IgD-negative memory B cell (primary cell): ENCODE measurements around the gene CREB3. TPM values are rescaled to one million over a fixed set of nuclear protein-coding genes. Genes with fewer than 3 reads are reported as not detected.

Experiments
- H3K27ac Mint-ChIP-seq, 3 donors: one replicate each; pipeline ENCODE4 v1.8.0; 2020 to 2022; ENCODE audit warnings: mild to moderate bottlenecking in 3 of 3, mixed read lengths in 3 of 3, moderate library complexity in 1 of 3
- H3K27me3 Mint-ChIP-seq: one replicate; pipeline ENCODE4 v1.8.0; 2021; ENCODE audit warnings: mixed read lengths
- H3K36me3 Mint-ChIP-seq: one replicate; pipeline ENCODE4 v1.8.0; 2020; ENCODE audit warnings: mild to moderate bottlenecking, mixed read lengths
- H3K4me1 Mint-ChIP-seq, 3 donors: one replicate each; pipeline ENCODE4 v1.8.0; 2020 to 2022; ENCODE audit warnings: mixed read lengths in 3 of 3, mild to moderate bottlenecking in 1 of 3
- H3K4me3 Mint-ChIP-seq, 4 donors: one replicate each; pipeline ENCODE4 v1.8.0; 2020 to 2022; ENCODE audit warnings: mild to moderate bottlenecking in 4 of 4, mixed read lengths in 4 of 4, moderate library complexity in 3 of 4
- H3K9me3 Mint-ChIP-seq, 3 donors: one replicate each; pipeline ENCODE4 v1.8.0; 2020 to 2021; ENCODE audit warnings: mixed read lengths in 3 of 3, mild to moderate bottlenecking in 1 of 3
- polyA plus RNA-seq: library from polyadenylated mRNA; unstranded; fragments of 300-500 nt; fragmentation: Illumina TruSeq; gene quantifications from one replicate; pipeline ENCODE4 v1.2.3, GENCODE V29; 2021

The CREB3 gene, protein sequence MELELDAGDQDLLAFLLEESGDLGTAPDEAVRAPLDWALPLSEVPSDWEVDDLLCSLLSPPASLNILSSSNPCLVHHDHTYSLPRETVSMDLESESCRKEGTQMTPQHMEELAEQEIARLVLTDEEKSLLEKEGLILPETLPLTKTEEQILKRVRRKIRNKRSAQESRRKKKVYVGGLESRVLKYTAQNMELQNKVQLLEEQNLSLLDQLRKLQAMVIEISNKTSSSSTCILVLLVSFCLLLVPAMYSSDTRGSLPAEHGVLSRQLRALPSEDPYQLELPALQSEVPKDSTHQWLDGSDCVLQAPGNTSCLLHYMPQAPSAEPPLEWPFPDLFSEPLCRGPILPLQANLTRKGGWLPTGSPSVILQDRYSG
- polyA plus RNA-seq = 29.3 TPM

DNA sequence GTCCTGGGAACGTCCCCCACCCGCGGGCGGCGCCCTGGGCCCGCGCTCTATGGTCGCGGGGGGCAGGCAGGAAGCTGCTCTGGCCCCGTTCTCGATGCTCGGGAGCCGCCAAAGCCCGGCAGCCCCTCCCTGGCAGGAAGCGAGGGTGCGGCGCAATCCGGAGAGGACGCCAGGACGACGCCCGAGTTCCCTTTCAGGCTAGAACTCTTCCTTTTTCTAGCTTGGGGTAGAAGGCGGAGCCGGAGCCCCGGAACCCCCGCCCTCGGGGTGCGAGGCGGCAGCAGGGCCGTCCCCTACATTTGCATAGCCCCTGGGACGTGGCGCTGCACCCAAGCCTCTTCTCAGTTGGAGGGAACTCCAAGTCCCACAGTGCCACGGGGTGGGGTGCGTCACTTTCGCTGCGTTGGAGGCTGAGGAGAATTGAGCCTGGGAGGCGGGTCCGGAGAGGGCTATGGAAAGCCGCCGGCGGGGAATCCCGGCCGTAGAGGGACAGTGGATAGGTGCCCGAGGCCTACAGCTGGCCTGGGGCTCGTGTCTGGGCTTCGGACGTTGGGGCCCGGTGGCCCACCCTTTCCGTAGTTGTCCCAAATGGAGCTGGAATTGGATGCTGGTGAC, at the start of gene CREB3, which contains the start of gene TLN1:
TSS of gene CREB3 (plus strand) at position 482 of the 615 bp plus-strand sequence. CDS start at position 589, 107 bp downstream.
TSS of gene TLN1 (minus strand) at position 11 of the 615 bp plus-strand sequence. CDS start 6,501 bp downstream, outside the sequence.
- Mint-ChIP-seq H3K4me1 (peaks cover 20 to 26% (median 24%) of the 10 kb centered on the region in 3 donors), H3K4me3 (peak within 1 kb of the TSS in 1 of 4 donors; percentile 92), H3K27me3 (no peaks in the 10 kb centered on the region), H3K27ac (peak within 1 kb of the TSS in 1 of 3 donors; percentile 93), H3K36me3 (peaks cover 3% of the 10 kb centered on the region), H3K9me3 (no peaks in the 10 kb centered on the region)

DNA sequence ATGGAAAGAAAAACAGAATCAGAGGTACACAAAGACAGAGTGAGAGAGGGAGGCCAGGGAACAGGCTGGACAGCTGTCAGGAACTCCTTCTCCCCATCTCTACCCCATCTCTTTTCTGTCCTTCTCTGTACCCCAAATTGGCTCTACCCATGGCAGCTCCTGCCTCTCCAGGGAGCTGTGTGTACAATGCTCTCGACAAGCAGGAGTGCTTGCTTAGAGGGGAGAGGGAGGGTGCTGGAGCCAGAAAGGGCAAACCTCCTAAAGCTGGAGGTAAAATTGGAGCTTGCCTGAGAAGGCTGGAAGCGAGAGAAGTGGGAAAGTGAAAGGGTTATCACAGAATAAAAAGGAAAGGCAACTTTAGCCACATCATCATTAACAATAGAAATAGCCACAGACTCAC, 49.1 kb upstream of the CREB3 start:
- Mint-ChIP-seq H3K27ac (peak overlapping the region in 1 of 3 donors; percentile 45), H3K4me3 (no peak overlapping the region), H3K9me3 (no peaks in the 10 kb centered on the region), H3K27me3 (no peaks in the 10 kb centered on the region), H3K36me3 (peaks cover 3% of the 10 kb centered on the region), H3K4me1 (peaks cover 15 to 21% (median 21%) of the 10 kb centered on the region in 3 donors)

DNA sequence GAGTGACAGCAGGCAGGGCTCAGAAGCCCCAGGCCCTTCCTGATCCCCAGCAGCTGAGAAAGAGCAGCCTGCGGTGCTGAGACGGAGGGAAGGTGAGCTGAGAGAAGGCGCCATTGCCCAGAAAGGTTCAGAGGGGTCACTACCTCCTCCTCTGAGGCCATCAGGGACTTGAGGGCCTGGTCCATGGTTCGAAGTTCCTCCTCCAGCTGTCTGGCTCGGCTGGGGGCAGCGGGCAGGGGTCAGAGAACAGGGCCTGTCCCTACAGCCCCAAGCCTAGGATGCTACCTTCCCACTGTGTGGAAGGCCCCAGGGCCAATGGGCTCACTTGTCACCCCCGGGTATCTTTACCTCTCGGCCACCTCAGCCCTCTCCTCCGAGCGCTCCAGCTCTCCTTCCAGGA, 47.5 kb upstream of the CREB3 start:
- Mint-ChIP-seq H3K9me3 (no peaks in the 10 kb centered on the region), H3K4me3 (no peak overlapping the region), H3K36me3 (peaks cover 1% of the 10 kb centered on the region), H3K27me3 (no peaks in the 10 kb centered on the region), H3K27ac (no peak overlapping the region), H3K4me1 (peaks cover 14 to 20% (median 17%) of the 10 kb centered on the region in 3 donors)

DNA sequence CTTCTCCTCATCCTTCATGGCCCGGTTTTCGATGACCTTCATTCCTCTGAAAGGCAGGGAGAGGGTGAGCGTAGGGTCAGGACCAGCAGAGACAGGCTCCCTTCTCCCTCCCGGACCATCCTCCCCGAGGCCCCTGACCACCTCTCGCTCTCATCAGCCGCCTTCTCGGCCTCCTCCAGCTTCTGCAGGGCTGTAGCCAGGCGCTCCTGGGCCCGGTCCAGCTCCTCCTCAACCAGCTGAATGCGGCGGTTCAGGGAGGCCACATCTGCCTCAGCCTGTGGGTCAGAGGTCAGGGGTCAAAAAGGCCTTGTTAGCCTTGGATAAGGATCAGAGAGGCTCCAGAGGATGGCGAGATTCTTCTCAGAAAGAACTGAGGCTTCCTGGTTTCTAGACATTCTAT, 47.0 kb upstream of the CREB3 start:
- peaks cover 1% of the 10 kb centered on the region for H3K36me3 Mint-ChIP-seq
- H3K4me3 Mint-ChIP-seq = peak overlapping the region in 1 of 4 donors; percentile 47
- H3K27ac Mint-ChIP-seq = no peak overlapping the region
- H3K9me3 Mint-ChIP-seq = no peaks in the 10 kb centered on the region
- H3K4me1 Mint-ChIP-seq = peaks cover 8 to 14% (median 11%) of the 10 kb centered on the region in 3 donors
- no peaks in the 10 kb centered on the region for H3K27me3 Mint-ChIP-seq

DNA sequence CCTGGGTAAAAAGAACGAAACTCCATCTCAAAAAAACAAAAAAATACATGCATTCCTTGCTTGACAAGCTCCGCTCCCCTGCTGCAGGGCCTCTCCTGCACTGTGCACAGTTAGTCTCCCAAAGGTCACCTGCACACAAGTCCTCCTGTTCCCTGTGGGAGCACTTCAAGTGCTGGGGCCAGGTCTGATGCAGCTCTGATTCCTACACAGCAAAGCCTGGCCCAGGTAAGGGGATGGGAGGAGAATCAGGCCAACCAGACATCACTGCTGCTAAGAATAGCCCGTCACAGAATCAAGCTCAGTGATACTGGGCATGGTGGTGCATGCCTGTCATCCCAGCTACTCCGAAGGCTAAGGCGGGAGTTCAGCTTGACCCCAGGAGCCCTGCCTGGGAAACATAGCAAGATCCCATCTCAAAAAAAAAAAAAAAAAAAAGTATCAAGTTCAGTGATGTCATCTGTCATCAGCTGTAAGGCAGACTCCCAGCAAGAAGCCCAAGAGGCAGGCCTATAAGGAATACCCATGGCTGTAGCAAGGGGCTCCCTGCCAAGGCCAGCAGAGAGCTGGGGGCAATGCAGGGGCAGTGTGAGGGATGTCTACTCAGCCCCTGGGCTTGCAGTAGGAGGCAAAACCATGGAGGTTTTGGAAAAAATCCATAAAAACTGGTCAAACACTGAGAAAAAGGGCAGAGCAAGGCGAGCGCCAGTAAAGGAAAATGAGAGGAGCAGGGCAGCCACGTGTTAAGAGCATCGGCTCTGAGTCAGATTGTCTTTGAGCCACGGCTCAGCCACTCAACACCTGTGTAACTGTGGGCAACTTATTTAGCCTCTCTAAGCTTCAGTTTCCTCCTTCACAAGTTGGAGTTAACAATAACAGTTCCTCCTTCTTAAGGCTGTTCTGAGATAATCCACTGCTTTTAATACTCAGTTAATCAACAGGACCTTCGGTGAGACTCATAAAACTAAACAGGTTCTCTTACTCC, 46.0 kb upstream of the CREB3 start:
- Mint-ChIP-seq H3K9me3 (no peaks in the 10 kb centered on the region), H3K27ac (peak overlapping the region in 1 of 3 donors; percentile 39), H3K4me3 (peak overlapping the region in 1 of 4 donors; percentile 64), H3K27me3 (no peaks in the 10 kb centered on the region), H3K36me3 (peaks cover 1% of the 10 kb centered on the region), H3K4me1 (peaks cover 0 to 7% (median 4%) of the 10 kb centered on the region in 3 donors)

DNA sequence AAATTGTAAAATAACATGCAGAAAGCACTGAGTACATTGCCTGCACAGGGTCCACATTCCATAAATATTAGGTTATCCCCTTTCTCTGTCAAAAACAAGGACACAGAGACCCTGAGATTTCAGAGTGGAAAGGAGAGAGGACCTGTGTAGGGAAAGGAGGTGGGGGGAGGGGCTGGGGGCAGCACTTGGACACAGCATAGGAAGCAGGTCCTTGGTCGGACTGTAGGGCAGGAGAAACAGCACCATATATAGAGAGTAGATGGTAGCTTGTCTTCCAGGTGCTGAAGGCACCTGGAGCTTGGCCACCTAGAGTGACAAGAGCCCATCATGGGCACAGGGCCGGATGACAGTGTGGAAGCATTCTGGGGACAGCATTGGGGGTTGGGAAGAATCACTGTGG, 45.2 kb upstream of the CREB3 start:
- no peaks in the 10 kb centered on the region for H3K27me3 Mint-ChIP-seq
- no peak overlapping the region for H3K27ac Mint-ChIP-seq
- H3K4me3 Mint-ChIP-seq = peak overlapping the region in 1 of 4 donors; percentile 64
- H3K4me1 Mint-ChIP-seq = peaks cover 0 to 9% (median 5%) of the 10 kb centered on the region in 3 donors
- peaks cover 1% of the 10 kb centered on the region for H3K36me3 Mint-ChIP-seq
- no peaks in the 10 kb centered on the region for H3K9me3 Mint-ChIP-seq

DNA sequence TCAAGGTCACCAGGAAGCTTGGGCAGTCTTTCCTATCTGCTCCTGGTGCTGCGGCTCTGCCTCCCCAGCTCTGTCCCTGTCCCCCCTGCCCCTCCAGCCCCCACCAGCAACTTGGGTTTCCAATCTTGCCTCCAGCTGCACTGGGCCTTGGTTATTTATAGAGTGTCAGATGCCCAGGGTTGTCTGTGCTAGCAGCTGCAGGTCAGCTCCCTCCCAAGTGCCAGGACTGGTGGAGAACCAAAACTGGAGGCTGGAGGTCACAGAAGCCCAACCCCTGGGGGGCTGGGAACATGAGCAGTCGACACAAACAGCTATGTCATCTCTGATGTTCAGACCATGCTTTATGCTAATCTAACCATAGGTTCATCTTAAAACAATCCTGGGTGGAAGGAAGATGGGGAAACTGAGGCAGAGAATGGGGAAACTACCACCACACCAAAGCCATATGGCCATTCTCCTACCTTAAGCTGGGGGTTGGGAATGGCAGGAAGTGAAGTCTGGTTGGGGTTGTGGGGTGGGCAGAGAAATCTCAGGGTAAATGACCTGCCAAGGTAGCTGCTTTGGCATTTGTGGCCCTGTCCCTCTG, 44.4 kb upstream of the CREB3 start:
- H3K4me3 Mint-ChIP-seq = peak overlapping the region in 2 of 4 donors; percentile 5 to 68
- H3K27ac Mint-ChIP-seq = peak overlapping the region in 1 of 3 donors; percentile 31
- H3K4me1 Mint-ChIP-seq = peaks cover 0 to 7% (median 4%) of the 10 kb centered on the region in 3 donors
- H3K9me3 Mint-ChIP-seq = no peaks in the 10 kb centered on the region
- H3K27me3 Mint-ChIP-seq = no peaks in the 10 kb centered on the region
- peaks cover 1% of the 10 kb centered on the region for H3K36me3 Mint-ChIP-seq

DNA sequence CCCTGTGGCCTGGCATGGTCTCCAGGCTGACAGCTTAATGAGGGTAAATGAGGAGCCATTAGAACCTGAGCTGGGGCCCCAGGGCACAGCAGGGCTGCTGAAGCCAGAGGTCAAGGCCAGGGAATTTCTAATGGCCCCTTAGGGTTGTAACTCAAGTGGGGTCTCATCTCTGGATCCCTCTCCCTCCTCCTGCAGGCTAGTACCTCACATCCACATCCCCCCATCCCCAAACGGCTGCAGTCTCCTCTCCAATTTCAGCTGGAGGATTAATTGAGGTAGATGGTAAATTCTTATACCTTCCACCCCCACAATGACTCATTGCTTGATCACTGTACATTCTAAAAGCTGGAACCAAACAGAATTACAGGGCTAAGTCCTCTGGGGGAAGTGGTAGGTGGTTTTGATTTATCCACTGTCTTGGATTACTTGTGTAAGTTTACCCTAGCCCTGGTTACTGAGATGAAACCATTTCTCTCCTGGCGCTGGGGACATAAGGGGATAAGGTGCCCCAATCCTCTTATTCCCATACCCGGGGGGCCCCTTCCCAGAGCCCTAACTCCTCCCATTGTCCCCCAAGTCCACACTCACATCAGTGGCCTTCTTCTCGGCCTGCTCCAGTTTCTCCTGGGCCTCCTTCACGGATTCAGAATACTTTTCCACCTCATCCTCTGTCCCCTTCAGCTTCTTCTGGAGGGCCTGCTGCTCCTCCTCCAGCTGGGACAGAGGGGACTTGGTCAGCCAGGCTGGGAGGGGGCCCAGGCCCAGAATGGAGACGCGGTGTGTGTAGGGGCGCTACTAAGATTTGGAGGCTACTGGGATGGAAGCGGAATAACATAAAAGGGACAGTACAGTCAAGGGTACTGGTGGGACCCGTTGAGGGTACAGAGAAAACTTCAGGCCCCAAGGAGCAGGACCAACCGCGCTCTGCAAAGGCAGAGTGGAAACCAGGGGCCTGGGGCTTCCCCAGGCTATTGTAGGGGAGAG, 43.6 kb upstream of the CREB3 start:
- Mint-ChIP-seq H3K4me1 (peaks cover 0 to 6% (median 4%) of the 10 kb centered on the region in 3 donors), H3K27ac (peak overlapping the region in 1 of 3 donors; percentile 31), H3K27me3 (no peaks in the 10 kb centered on the region), H3K9me3 (no peaks in the 10 kb centered on the region), H3K4me3 (peak overlapping the region; percentile 30 to 81 (median 70)), H3K36me3 (peaks cover 1% of the 10 kb centered on the region)

DNA sequence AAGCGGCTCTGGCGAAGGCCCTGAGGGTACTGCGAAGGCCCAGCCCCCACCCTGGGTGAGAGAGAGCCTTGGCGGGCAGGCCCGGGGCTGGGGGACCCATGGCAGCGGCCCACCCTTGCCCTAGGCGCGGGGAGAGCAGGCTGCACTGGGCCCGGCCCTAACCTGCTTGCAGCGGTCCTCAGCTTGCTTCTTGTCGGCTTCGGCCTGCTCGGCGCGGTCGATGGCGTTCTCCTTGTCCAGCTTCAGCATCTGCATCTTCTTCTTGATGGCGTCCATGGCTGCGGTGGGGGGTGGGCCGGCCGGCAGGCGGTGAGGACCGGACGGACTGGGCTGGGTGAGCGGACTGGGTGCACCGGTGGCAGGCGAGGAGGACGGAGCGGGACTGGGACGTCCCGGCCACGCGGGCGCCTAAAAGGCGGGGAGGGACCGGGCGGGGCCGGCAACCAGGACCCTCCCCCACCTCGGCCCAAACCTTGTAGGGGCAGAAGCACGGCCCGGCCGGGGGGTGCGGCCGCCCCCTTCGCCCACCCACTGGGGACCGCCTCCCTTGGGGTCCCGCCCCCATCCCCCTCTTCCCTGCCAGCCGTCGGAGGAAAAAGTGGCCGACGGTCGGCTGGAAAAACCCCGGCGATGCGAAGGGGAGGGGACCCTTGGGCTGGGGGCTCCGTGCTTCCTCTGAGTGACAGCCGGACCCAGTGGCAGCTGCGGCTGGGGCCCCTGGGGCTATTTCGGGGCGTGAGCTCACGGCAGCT, 42.7 kb upstream of the CREB3 start, which contains the start of gene TPM2:
TSS of gene TPM2 (minus strand) at position 384 of the 752 bp plus-strand sequence. CDS start at position 276, 108 bp downstream.
- H3K4me1 Mint-ChIP-seq = peaks cover 0 to 6% (median 4%) of the 10 kb centered on the region in 3 donors
- H3K27me3 Mint-ChIP-seq = no peaks in the 10 kb centered on the region
- H3K27ac Mint-ChIP-seq = peak within 1 kb of the TSS in 1 of 3 donors; percentile 73
- H3K9me3 Mint-ChIP-seq = no peaks in the 10 kb centered on the region
- no peaks in the 10 kb centered on the region for H3K36me3 Mint-ChIP-seq
- H3K4me3 Mint-ChIP-seq = peak within 1 kb of the TSS; percentile 83 to 92 (median 92)

DNA sequence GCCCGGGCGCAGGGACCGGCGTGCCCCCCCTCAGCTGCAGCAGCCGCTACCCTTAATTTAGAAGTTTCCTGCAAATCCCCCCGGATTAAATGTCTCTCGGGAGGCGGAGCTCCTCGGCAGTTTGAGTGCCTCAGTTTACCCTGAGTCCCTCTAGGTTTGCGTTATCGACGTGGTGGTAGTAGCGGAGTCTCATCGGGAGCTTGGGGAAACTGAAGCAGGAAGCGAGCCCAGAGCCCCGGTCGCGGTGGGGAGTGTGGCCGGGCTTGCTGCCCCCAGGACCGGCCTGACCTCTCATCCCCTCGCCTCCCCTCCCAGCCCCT, 42.2 kb upstream of the CREB3 start:
- Mint-ChIP-seq H3K36me3 (no peaks in the 10 kb centered on the region), H3K9me3 (no peaks in the 10 kb centered on the region), H3K27ac (peak overlapping the region in 1 of 3 donors; percentile 73), H3K4me1 (peaks cover 0 to 6% (median 5%) of the 10 kb centered on the region in 3 donors), H3K27me3 (no peaks in the 10 kb centered on the region), H3K4me3 (peak overlapping the region; percentile 71 to 92 (median 88))

DNA sequence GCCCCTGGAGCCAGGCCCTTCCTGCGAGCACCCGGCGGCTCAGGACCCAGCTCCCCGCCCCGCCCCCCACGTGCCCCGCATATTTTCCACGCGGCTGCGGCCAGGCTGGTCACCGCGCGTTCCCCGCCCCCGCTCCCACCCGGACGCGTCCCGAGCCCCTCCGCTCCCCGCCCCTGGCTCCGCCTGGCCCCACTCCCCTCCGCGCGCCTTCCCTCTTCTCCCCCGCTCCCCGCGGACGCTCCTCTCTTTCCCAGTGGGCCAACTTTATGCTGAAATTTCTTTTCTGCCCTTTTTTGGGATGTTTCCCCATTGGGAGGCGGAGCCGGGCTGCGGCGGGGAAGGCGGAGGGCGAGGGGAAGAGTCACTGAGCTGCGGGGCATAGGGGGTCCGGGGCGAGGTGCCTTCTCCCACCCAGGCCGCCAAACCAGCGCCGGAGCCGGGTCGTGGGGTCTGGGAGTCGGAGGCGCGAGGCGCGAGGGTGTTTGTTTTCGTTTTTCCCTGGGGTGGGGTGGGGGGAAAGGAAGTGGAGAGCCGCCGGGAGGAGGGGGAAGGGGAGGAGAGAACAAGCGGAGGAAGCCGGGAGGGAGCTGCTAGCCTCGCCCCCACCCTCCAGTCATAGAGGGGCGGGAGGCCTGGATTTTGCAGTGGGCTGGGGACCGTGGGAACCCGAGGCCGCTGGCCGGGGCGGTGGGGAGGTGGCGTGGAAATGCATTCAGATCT, 41.7 kb upstream of the CREB3 start:
- H3K36me3 Mint-ChIP-seq = no peaks in the 10 kb centered on the region
- peak overlapping the region; percentile 83 to 92 (median 92) for H3K4me3 Mint-ChIP-seq
- peaks cover 0 to 6% (median 5%) of the 10 kb centered on the region in 3 donors for H3K4me1 Mint-ChIP-seq
- peak overlapping the region in 2 of 3 donors; percentile 65 to 73 for H3K27ac Mint-ChIP-seq
- no peaks in the 10 kb centered on the region for H3K27me3 Mint-ChIP-seq
- no peaks in the 10 kb centered on the region for H3K9me3 Mint-ChIP-seq

DNA sequence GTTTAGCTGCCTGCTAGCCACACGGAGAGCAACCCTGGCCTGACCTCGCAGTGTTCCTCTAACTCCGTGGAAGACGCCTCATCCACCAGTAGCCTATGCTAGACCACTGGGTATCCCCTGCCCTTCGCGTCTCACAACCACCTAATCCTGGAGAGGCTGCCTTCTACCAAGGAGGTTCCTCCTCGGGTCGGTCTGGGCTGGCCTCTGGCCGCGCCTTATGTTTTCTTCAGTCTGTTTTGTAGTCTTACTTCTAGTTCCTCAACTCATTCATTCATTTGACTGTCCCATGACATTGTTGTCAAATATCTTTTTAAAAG, 41.2 kb upstream of the CREB3 start:
- Mint-ChIP-seq H3K9me3 (no peaks in the 10 kb centered on the region), H3K4me1 (peaks cover under 1 to 6% (median 6%) of the 10 kb centered on the region in 3 donors), H3K4me3 (peak overlapping the region; percentile 83 to 92 (median 92)), H3K27ac (peak overlapping the region in 1 of 3 donors; percentile 65), H3K36me3 (no peaks in the 10 kb centered on the region), H3K27me3 (no peaks in the 10 kb centered on the region)
